Nephron (organoid): ENCODE results near the gene SIVA1.

Source experiments
- H3K27ac Mint-ChIP-seq, 3 experiments: 2 replicates each; pipeline ENCODE4 v1.8.0; 2020; ENCODE audit warnings: mixed read lengths in 3 of 3, mild to moderate bottlenecking in 2 of 3, moderate library complexity in 1 of 3
- H3K27me3 Mint-ChIP-seq: 2 replicates; pipeline ENCODE4 v1.8.0; 2021; ENCODE audit warnings: low read depth, mild to moderate bottlenecking, moderate library complexity, mixed read lengths
- H3K36me3 Mint-ChIP-seq: 2 replicates; pipeline ENCODE4 v1.8.0; 2020; ENCODE audit warnings: low read depth, mixed read lengths
- H3K4me1 Mint-ChIP-seq: 2 replicates; pipeline ENCODE4 v1.8.0; 2020; ENCODE audit warnings: mixed read lengths
- H3K4me3 Mint-ChIP-seq, 3 experiments: 2 replicates each; pipeline ENCODE4 v1.8.0; 2020; ENCODE audit warnings: mild to moderate bottlenecking in 3 of 3, mixed read lengths in 3 of 3, moderate library complexity in 2 of 3
- H3K9me3 Mint-ChIP-seq: 2 replicates; pipeline ENCODE4 v1.8.0; 2020; ENCODE audit warnings: mixed read lengths
- CTCF ChIP-seq, 3 experiments: fragments of 200-600 bp; sonication (generic); IDR thresholded peaks; one replicate each; pipeline ENCODE4 v1.5.0; 2021; ENCODE audit warnings: antibody characterized with exemption in 3 of 3; ENCODE audit not compliant: unreplicated experiment in 3 of 3

SIVA1 gene

GRCh38 chr14:104723651-104724406 is 29.1 kb upstream of the SIVA1 start, which contains the start of gene ADSS1:
Gene ADSS1, plus strand, starts transcription at chr14:104724229. Its CDS starts 42 bp downstream, at chr14:104724271.
- peaks cover 17% of the 10 kb centered on the region for H3K4me1 Mint-ChIP-seq
- no peaks in the 10 kb centered on the region for H3K27me3 Mint-ChIP-seq
- H3K36me3 Mint-ChIP-seq: peaks cover 5% of the 10 kb centered on the region
- TF ChIP-seq CTCF (IDR thresholded peaks at IDR 0.05; ENCODE audit: unreplicated experiment in 3 of 3): peak; percentile 73 to 83 (median 80)
- H3K4me3 Mint-ChIP-seq: peak within 1 kb of the TSS; percentile 93 to 98 (median 96)
- H3K9me3 Mint-ChIP-seq: no peaks in the 10 kb centered on the region
- peak within 1 kb of the TSS in 2 of 3 experiments; percentile 87 to 94 for H3K27ac Mint-ChIP-seq

GRCh38 chr14:104724407-104724980 is 28.5 kb upstream of the SIVA1 start:
- Mint-ChIP-seq H3K27ac (no peak overlapping the region), H3K4me1 (peaks cover 17% of the 10 kb centered on the region), H3K27me3 (no peaks in the 10 kb centered on the region), H3K9me3 (no peaks in the 10 kb centered on the region), H3K4me3 (peak overlapping the region; percentile 93 to 98 (median 96)), H3K36me3 (peaks cover 5% of the 10 kb centered on the region)
- no peak for TF ChIP-seq CTCF (IDR thresholded peaks at IDR 0.05; ENCODE audit: unreplicated experiment in 3 of 3)

GRCh38 chr14:104724981-104725771 is 27.8 kb upstream of the SIVA1 start:
- no peak for TF ChIP-seq CTCF (IDR thresholded peaks at IDR 0.05; ENCODE audit: unreplicated experiment in 3 of 3)
- no peaks in the 10 kb centered on the region for H3K27me3 Mint-ChIP-seq
- no peaks in the 10 kb centered on the region for H3K9me3 Mint-ChIP-seq
- no peaks in the 10 kb centered on the region for H3K36me3 Mint-ChIP-seq
- H3K4me1 Mint-ChIP-seq: peaks cover 17% of the 10 kb centered on the region
- H3K27ac Mint-ChIP-seq: peak overlapping the region; percentile 87 to 97 (median 94)
- peak overlapping the region; percentile 93 to 98 (median 96) for H3K4me3 Mint-ChIP-seq

GRCh38 chr14:104725772-104726548 is 27.0 kb upstream of the SIVA1 start:
- no peaks in the 10 kb centered on the region for H3K27me3 Mint-ChIP-seq
- peaks cover 17% of the 10 kb centered on the region for H3K4me1 Mint-ChIP-seq
- no peaks in the 10 kb centered on the region for H3K9me3 Mint-ChIP-seq
- H3K36me3 Mint-ChIP-seq: no peaks in the 10 kb centered on the region
- H3K4me3 Mint-ChIP-seq: peak overlapping the region; percentile 93 to 98 (median 96)
- TF ChIP-seq CTCF (IDR thresholded peaks at IDR 0.05; ENCODE audit: unreplicated experiment in 3 of 3): peak in 1 of 3 experiments; percentile 7
- peak overlapping the region in 2 of 3 experiments; percentile 87 to 97 for H3K27ac Mint-ChIP-seq

GRCh38 chr14:104726600-104727451 is 26.1 kb upstream of the SIVA1 start:
- Mint-ChIP-seq H3K9me3 (no peaks in the 10 kb centered on the region), H3K36me3 (no peaks in the 10 kb centered on the region), H3K27ac (no peak overlapping the region), H3K4me3 (peak overlapping the region; percentile 35 to 44 (median 44)), H3K27me3 (no peaks in the 10 kb centered on the region), H3K4me1 (peaks cover 11% of the 10 kb centered on the region)
- peak in 2 of 3 experiments; percentile 10 to 13 for TF ChIP-seq CTCF (IDR thresholded peaks at IDR 0.05; ENCODE audit: unreplicated experiment in 3 of 3)
